Tibial nerve (tissue), 4 donors: ENCODE data around the gene NUP62.

Source experiments
- CTCF ChIP-seq, 5 experiments: fragments of 200-600 bp in 3 of 5; fragments of 450-650 bp in 2 of 5; sonication (generic) in 3 of 5; IDR thresholded peaks; one replicate each; pipeline ENCODE4 v1.5.1; 2016 to 2019; ENCODE audit warnings: antibody characterized with exemption in 5 of 5, mild to moderate bottlenecking in 3 of 5, moderate library complexity in 2 of 5
- EP300 ChIP-seq, 2 donors: sonication (generic); formaldehyde crosslinking; IDR thresholded peaks; one replicate each; pipeline ENCODE4 v1.6.1; 2017; ENCODE audit warnings: antibody characterized with exemption in 2 of 2, mild to moderate bottlenecking in 1 of 2
- POLR2A ChIP-seq, 2 donors: fragments of 450-650 bp; IDR thresholded peaks; one replicate each; pipeline ENCODE4 v1.6.1; 2017; ENCODE audit warnings: antibody characterized with exemption in 2 of 2, mild to moderate bottlenecking in 2 of 2, moderate library complexity in 2 of 2

DNA sequence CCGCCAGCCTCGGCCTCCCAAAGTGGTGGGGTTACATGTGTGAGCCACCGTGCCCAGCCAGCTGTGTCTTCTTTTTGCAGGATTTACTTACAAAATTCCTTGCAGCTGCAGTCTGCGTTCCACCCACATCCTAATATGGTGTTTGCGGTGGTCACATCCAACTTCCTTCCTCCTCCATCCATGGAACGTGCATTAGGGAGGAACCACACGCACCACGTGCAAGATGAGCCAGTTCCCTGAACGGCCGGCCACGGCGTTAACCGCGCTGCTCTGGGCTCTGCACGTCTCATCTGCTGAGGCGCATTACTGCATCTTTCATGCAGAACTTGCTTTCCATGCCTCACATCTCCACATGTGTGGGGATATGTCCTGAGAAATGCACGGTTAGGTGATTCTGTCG, 44.7 kb upstream of the NUP62 start:
- no peak for TF ChIP-seq CTCF (IDR thresholded peaks at IDR 0.05)
- TF ChIP-seq EP300 (IDR thresholded peaks at IDR 0.05) = peak in 1 of 2 donors; percentile 60
- TF ChIP-seq POLR2A (IDR thresholded peaks at IDR 0.05) = no peak
